CD14-positive monocyte (primary cell): Measurements from ENCODE around the gene TMEM80. TPM values are rescaled to one million over a fixed set of nuclear protein-coding genes. Genes with fewer than 3 reads are reported as not detected.

ENCODE experiments used
- DNase-seq, 3 donors: peaks; one replicate each; pipeline ENCODE4 v3.0.0-alpha.2; 2011 to 2022
- H2AFZ ChIP-seq: 2 replicates; pipeline ENCODE4 v1.6.0; 2012; ENCODE audit warnings: mild to moderate bottlenecking, low read depth, low read length, inconsistent platforms; ENCODE audit not compliant: insufficient read depth, poor library complexity, severe bottlenecking
- H3K27ac ChIP-seq, 2 donors: 1 replicate in 1 of 2; 2 replicates in 1 of 2; pipeline ENCODE4 v1.5.1; 2012 to 2013; ENCODE audit warnings: low read length in 2 of 2, control low read depth in 1 of 2, inconsistent platforms in 1 of 2, low read depth in 1 of 2, mild to moderate bottlenecking in 1 of 2
- H3K27me3 ChIP-seq, 2 donors: one replicate each; pipeline versions ENCODE4 v1.6.0 to v1.6.1; 2011 to 2013; ENCODE audit warnings: low read length in 2 of 2; ENCODE audit not compliant: control insufficient read depth in 2 of 2, insufficient read depth in 2 of 2
- H3K36me3 ChIP-seq, 2 donors: replicated peaks in 1 of 2; 1 replicate in 1 of 2; 2 replicates in 1 of 2; pipeline versions ENCODE4 v1.5.1 to v1.6.1; 2012 to 2013; ENCODE audit warnings: low read length in 2 of 2, control low read depth in 1 of 2, inconsistent platforms in 1 of 2, mild to moderate bottlenecking in 1 of 2; ENCODE audit not compliant: insufficient read depth in 2 of 2, control insufficient read depth in 1 of 2
- H3K4me1 ChIP-seq, 2 donors: 1 replicate in 1 of 2; 2 replicates in 1 of 2; pipeline versions ENCODE4 v1.5.1 to v1.6.1; 2012 to 2013; ENCODE audit warnings: low read length in 2 of 2, control low read depth in 1 of 2, inconsistent platforms in 1 of 2, mild to moderate bottlenecking in 1 of 2, moderate library complexity in 1 of 2; ENCODE audit not compliant: insufficient read depth in 2 of 2, control insufficient read depth in 1 of 2
- H3K4me2 ChIP-seq: replicated peaks from 2 replicates; pipeline ENCODE3; 2012; ENCODE audit warnings: low read length, moderate library complexity, mild to moderate bottlenecking; ENCODE audit not compliant: poor library complexity, severe bottlenecking; ENCODE audit errors: extremely low read depth
- H3K4me3 ChIP-seq, 3 experiments: fragments of 200-600 bp in 1 of 3; sonication (generic) in 1 of 3; replicated peaks in 1 of 3; 1 replicate in 2 of 3; 2 replicates in 1 of 3; pipeline ENCODE4 v1.5.1; 2011 to 2013; ENCODE audit warnings: low read length in 3 of 3, mild to moderate bottlenecking in 3 of 3, control low read depth in 2 of 3, low read depth in 2 of 3, inconsistent platforms in 1 of 3, moderate library complexity in 1 of 3
- H3K79me2 ChIP-seq: 2 replicates; pipeline ENCODE4 v1.6.0; 2012; ENCODE audit warnings: mild to moderate bottlenecking, control low read depth, inconsistent platforms, low read length, moderate library complexity; ENCODE audit not compliant: insufficient read depth
- H3K9ac ChIP-seq: 2 replicates; pipeline ENCODE4 v1.6.0; 2017; ENCODE audit warnings: low read length, mild to moderate bottlenecking; ENCODE audit not compliant: insufficient read depth, poor library complexity, severe bottlenecking
- H3K9me3 ChIP-seq, 2 donors: replicated peaks in 1 of 2; 1 replicate in 1 of 2; 2 replicates in 1 of 2; pipeline versions ENCODE4 v1.5.1 to v1.6.1; 2012 to 2013; ENCODE audit warnings: low read length in 2 of 2, control low read depth in 1 of 2; ENCODE audit not compliant: control insufficient read depth in 1 of 2, insufficient read depth in 1 of 2
- H4K20me1 ChIP-seq: 2 replicates; pipeline ENCODE4 v1.6.0; 2012; ENCODE audit warnings: mild to moderate bottlenecking, low read length, control low read depth, moderate library complexity; ENCODE audit not compliant: insufficient read depth
- H3K27ac Mint-ChIP-seq, 7 donors: one replicate each; pipeline ENCODE4 v1.8.0; 2020; ENCODE audit warnings: mild to moderate bottlenecking in 7 of 7, mixed read lengths in 7 of 7, moderate library complexity in 6 of 7, inconsistent platforms in 2 of 7
- H3K27me3 Mint-ChIP-seq, 3 donors: one replicate each; pipeline ENCODE4 v1.8.0; 2021 to 2022; ENCODE audit warnings: low read depth in 3 of 3, mild to moderate bottlenecking in 3 of 3, mixed read lengths in 3 of 3, moderate library complexity in 3 of 3, inconsistent platforms in 1 of 3
- H3K36me3 Mint-ChIP-seq, 2 donors: one replicate each; pipeline ENCODE4 v1.8.0; 2020; ENCODE audit warnings: mixed read lengths in 2 of 2, inconsistent platforms in 1 of 2, mild to moderate bottlenecking in 1 of 2
- H3K4me1 Mint-ChIP-seq: one replicate; pipeline ENCODE4 v1.8.0; 2020; ENCODE audit warnings: mild to moderate bottlenecking, mixed read lengths
- H3K4me3 Mint-ChIP-seq, 2 donors: one replicate each; pipeline ENCODE4 v1.8.0; 2020; ENCODE audit warnings: mild to moderate bottlenecking in 2 of 2, mixed read lengths in 2 of 2, moderate library complexity in 1 of 2
- H3K9me3 Mint-ChIP-seq, 7 donors: one replicate each; pipeline ENCODE4 v1.8.0; 2020 to 2022; ENCODE audit warnings: mixed read lengths in 7 of 7, mild to moderate bottlenecking in 6 of 7, moderate library complexity in 6 of 7, inconsistent platforms in 2 of 7
- CTCF ChIP-seq: fragments of 200-600 bp; IDR thresholded peaks from one replicate; pipeline ENCODE4 v1.8.0; 2022; ENCODE audit warnings: antibody characterized with exemption, mild to moderate bottlenecking
- WGBS: methylation state at CpG from one replicate; pipeline ENCODE4 v1.1.5; 2013; ENCODE audit warnings: missing lambda C conversion rate; ENCODE audit not compliant: insufficient coverage; 5-methylcytosine and 5-hydroxymethylcytosine counted together
- intact Hi-C, 2 donors: fragments of 100-400 bp; cut with micrococcal nuclease; formaldehyde crosslinking; loops; one replicate each; pipeline versions ENCODE4 v1.15.0 to v1.15.1; 2023
- polyA plus RNA-seq, 3 donors: library from polyadenylated mRNA; depleted of rRNA in 1 of 3; unstranded in 2 of 3; stranded (reverse) in 1 of 3; fragments of 300-500 nt in 2 of 3; fragments of >200 nt in 1 of 3; fragmentation: Illumina TruSeq in 2 of 3; gene quantifications; 1 replicate in 2 of 3; 2 replicates in 1 of 3; pipeline ENCODE4 v1.2.3, GENCODE V29; 2012 to 2021

TMEM80 gene
- polyA plus RNA-seq, 3 donors: 31.6 to 69.4 (median 37.3) TPM

GRCh38 chr11:703506-703905, 7.9 kb downstream of the TMEM80 start:
- peak overlapping the region; percentile 27 for H3K9ac ChIP-seq
- TF ChIP-seq CTCF: no peak
- H3K79me2 ChIP-seq: peaks cover 16% of the 10 kb centered on the region

GRCh38 chr11:704228-704674, 8.6 kb downstream of the TMEM80 start:
- no peak overlapping the region for H3K9ac ChIP-seq
- H3K36me3 ChIP-seq: peaks cover 11 to 36% of the 10 kb centered on the region in 2 donors
- H4K20me1 ChIP-seq: peaks cover 22% of the 10 kb centered on the region
- Mint-ChIP-seq H3K27me3 (peaks cover 21 to 38% (median 30%) of the 10 kb centered on the region in 3 donors), H3K27ac (no peak overlapping the region), H3K4me3 (no peak overlapping the region), H3K36me3 (peaks cover 32 to 49% of the 10 kb centered on the region in 2 donors), H3K4me1 (peaks cover 14% of the 10 kb centered on the region), H3K9me3 (peaks cover 0 to 2% (median 0%) of the 10 kb centered on the region in 7 donors)
- peaks cover 0 to 3% of the 10 kb centered on the region in 2 donors for H3K9me3 ChIP-seq
- H3K27me3 ChIP-seq: peaks cover 8 to 37% of the 10 kb centered on the region in 2 donors
- peaks cover 17 to 35% of the 10 kb centered on the region in 2 donors for H3K4me1 ChIP-seq
- intact Hi-C loops: no loop called here
- H3K4me2 ChIP-seq: no peak overlapping the region
- H2AFZ ChIP-seq: no peak overlapping the region
- no peak overlapping the region for H3K27ac ChIP-seq
- peaks cover 9% of the 10 kb centered on the region for H3K79me2 ChIP-seq
- DNase-seq: peak in 1 of 3 donors; percentile 3
- H3K4me3 ChIP-seq: no peak overlapping the region
- WGBS: 96% methylated on average over 18 of the region's 18 CpGs
- no peak for TF ChIP-seq CTCF

More at GRCh38 chr11:703506-703905, 7.9 kb downstream of the TMEM80 start:
- no peak overlapping the region for H3K27ac Mint-ChIP-seq
- peaks cover 0 to 2% (median 0%) of the 10 kb centered on the region in 7 donors for H3K9me3 Mint-ChIP-seq
- peaks cover 0 to 3% of the 10 kb centered on the region in 2 donors for H3K9me3 ChIP-seq
- no peak overlapping the region for H3K4me2 ChIP-seq
- peaks cover 24 to 43% of the 10 kb centered on the region in 2 donors for H3K4me1 ChIP-seq
- H3K4me1 Mint-ChIP-seq: peaks cover 21% of the 10 kb centered on the region
- peaks cover 34 to 56% of the 10 kb centered on the region in 2 donors for H3K36me3 Mint-ChIP-seq
- peaks cover 21 to 35% (median 27%) of the 10 kb centered on the region in 3 donors for H3K27me3 Mint-ChIP-seq
- intact Hi-C loops: no loop called here
- peaks cover 27% of the 10 kb centered on the region for H4K20me1 ChIP-seq
- H3K27ac ChIP-seq: no peak overlapping the region
- no peak overlapping the region for H2AFZ ChIP-seq
- H3K4me3 Mint-ChIP-seq: no peak overlapping the region
- peaks cover 11 to 36% of the 10 kb centered on the region in 2 donors for H3K36me3 ChIP-seq
- H3K27me3 ChIP-seq: peaks cover 8 to 36% of the 10 kb centered on the region in 2 donors
- no peak for DNase-seq
- no peak overlapping the region for H3K4me3 ChIP-seq
- WGBS: 97% methylated on average over 5 of the region's 9 CpGs
